Neural crest cell (in vitro differentiated cells): ENCODE measurements around the gene PLCB1. TPM values are rescaled to one million over a fixed set of nuclear protein-coding genes. Genes with fewer than 3 reads are reported as not detected.

ENCODE experiments used
- DNase-seq: peaks from one replicate; pipeline ENCODE4 v3.0.0; 2021; ENCODE audit warnings: low read depth, mixed read lengths, low spot score
- H3K27ac Mint-ChIP-seq: one replicate; pipeline ENCODE4 v1.8.0; 2021; ENCODE audit warnings: mild to moderate bottlenecking, mixed read lengths; ENCODE audit not compliant: unreplicated experiment
- H3K27me3 Mint-ChIP-seq: 2 replicates; pipeline ENCODE4 v1.8.0; 2021; ENCODE audit warnings: low read depth, mild to moderate bottlenecking, mixed read lengths
- H3K36me3 Mint-ChIP-seq: 2 replicates; pipeline ENCODE4 v1.8.0; 2021; ENCODE audit warnings: low read depth, mild to moderate bottlenecking, mixed read lengths
- H3K4me1 Mint-ChIP-seq: 2 replicates; pipeline ENCODE4 v1.8.0; 2021; ENCODE audit warnings: mixed read lengths
- H3K4me3 Mint-ChIP-seq: one replicate; pipeline ENCODE4 v1.8.0; 2021; ENCODE audit warnings: mild to moderate bottlenecking, mixed read lengths
- H3K9me3 Mint-ChIP-seq: 2 replicates; pipeline ENCODE4 v1.8.0; 2021; ENCODE audit warnings: mixed read lengths
- CTCF ChIP-seq: fragments of 200-600 bp; sonication (generic); conservative IDR thresholded peaks from 2 replicates; pipeline ENCODE4 v1.5.0; 2021; ENCODE audit warnings: antibody characterized with exemption, mild to moderate bottlenecking
- total RNA-seq: library from RNA; stranded (reverse); gene quantifications from 2 replicates; pipeline ENCODE4 v1.2.1, GENCODE V29; 2021

Gene PLCB1
- total RNA-seq, 1 donor from 2014 or later: 13.7 TPM

GRCh38 chr20:8624046-8624445 lies 492.0 kb downstream of the PLCB1 start:
- H3K36me3 Mint-ChIP-seq: no peaks in the 10 kb centered on the region
- H3K27me3 Mint-ChIP-seq: no peaks in the 10 kb centered on the region
- H3K4me3 Mint-ChIP-seq: no peak overlapping the region
- no peak overlapping the region for H3K27ac Mint-ChIP-seq
- H3K4me1 Mint-ChIP-seq: peaks cover 15% of the 10 kb centered on the region
- TF ChIP-seq CTCF: no peak
- H3K9me3 Mint-ChIP-seq: peaks cover 3% of the 10 kb centered on the region
- no peak for DNase-seq

- no peak for TF ChIP-seq CTCF
- Mint-ChIP-seq H3K4me3 (no peak overlapping the region), H3K27me3 (no peaks in the 10 kb centered on the region), H3K27ac (no peak overlapping the region), H3K4me1 (peaks cover 15% of the 10 kb centered on the region), H3K36me3 (no peaks in the 10 kb centered on the region), H3K9me3 (peaks cover 3% of the 10 kb centered on the region)
- DNase-seq: no peak
Observed at GRCh38 chr20:8624616-8625015, 492.6 kb downstream of the PLCB1 start.

- no peak overlapping the region for H3K4me3 Mint-ChIP-seq
- no peak for DNase-seq
- no peaks in the 10 kb centered on the region for H3K36me3 Mint-ChIP-seq
- no peaks in the 10 kb centered on the region for H3K27me3 Mint-ChIP-seq
- TF ChIP-seq CTCF: no peak
- peaks cover 5% of the 10 kb centered on the region for H3K4me1 Mint-ChIP-seq
- peaks cover 2% of the 10 kb centered on the region for H3K9me3 Mint-ChIP-seq
- no peak overlapping the region for H3K27ac Mint-ChIP-seq
Observed at GRCh38 chr20:8627340-8628004, 495.4 kb downstream of the PLCB1 start.

- no peaks in the 10 kb centered on the region for H3K36me3 Mint-ChIP-seq
- no peaks in the 10 kb centered on the region for H3K27me3 Mint-ChIP-seq
- H3K4me1 Mint-ChIP-seq: no peaks in the 10 kb centered on the region
- H3K9me3 Mint-ChIP-seq: no peaks in the 10 kb centered on the region
- H3K27ac Mint-ChIP-seq: no peak overlapping the region
- DNase-seq: no peak
- TF ChIP-seq CTCF: no peak
- no peak overlapping the region for H3K4me3 Mint-ChIP-seq
Observed at GRCh38 chr20:8631271-8631670, 499.2 kb downstream of the PLCB1 start.

GRCh38 chr20:8633366-8633765 lies 501.3 kb downstream of the PLCB1 start:
- no peak overlapping the region for H3K27ac Mint-ChIP-seq
- H3K9me3 Mint-ChIP-seq: no peaks in the 10 kb centered on the region
- H3K4me1 Mint-ChIP-seq: no peaks in the 10 kb centered on the region
- no peak overlapping the region for H3K4me3 Mint-ChIP-seq
- no peaks in the 10 kb centered on the region for H3K27me3 Mint-ChIP-seq
- no peak for DNase-seq
- H3K36me3 Mint-ChIP-seq: no peaks in the 10 kb centered on the region
- no peak for TF ChIP-seq CTCF
